Measurements from ENCODE around the gene CDCP2.

CDCP2 gene

GRCh38 chr1:54084794-54085193 lies 68.0 kb downstream of the CDCP2 start:
- DNase-seq = no peak

All from NCI-H2171 treated with DMSO at 0.1 percent for 48 hours (cell line).